Thyroid gland (tissue), 4 donors: ENCODE results near the gene RBM15B.

Experiments
- CTCF ChIP-seq, 6 experiments: fragments of 200-600 bp in 3 of 6; fragments of 450-650 bp in 3 of 6; sonication (generic) in 3 of 6; IDR thresholded peaks; one replicate each; pipeline ENCODE4 v1.5.1; 2016 to 2019; ENCODE audit warnings: antibody characterized with exemption in 6 of 6, mild to moderate bottlenecking in 2 of 6, inconsistent platforms in 1 of 6, moderate library complexity in 1 of 6
- POLR2A ChIP-seq, 2 donors: fragments of 450-650 bp; IDR thresholded peaks; one replicate each; pipeline ENCODE4 v1.6.1; 2017; ENCODE audit warnings: antibody characterized with exemption in 2 of 2, mild to moderate bottlenecking in 2 of 2, moderate library complexity in 1 of 2

GRCh38 chr3:51382076-51382745 lies 8.9 kb upstream of the RBM15B start:
- TF ChIP-seq CTCF (IDR thresholded peaks at IDR 0.05) (no peak), POLR2A (IDR thresholded peaks at IDR 0.05) (no peak)
